Astrocyte (in vitro differentiated cells and primary cell): ENCODE results near the gene PAPSS2.

Source experiments
- CTCF ChIP-seq: IDR thresholded peaks from 2 replicates; pipeline ENCODE4 v1.5.1; 2011; ENCODE audit warnings: low read depth, mild to moderate bottlenecking, inconsistent platforms, low read length, moderate library complexity; ENCODE audit not compliant: insufficient read depth
- EZH2 ChIP-seq: IDR thresholded peaks from 2 replicates; pipeline ENCODE4 v1.6.1; 2012; ENCODE audit warnings: mild to moderate bottlenecking, low read length, inconsistent platforms; ENCODE audit not compliant: insufficient read depth

GRCh38 chr10:87721781-87722180 lies 62.1 kb downstream of the PAPSS2 start:
- TF ChIP-seq CTCF: no peak
- no peak for TF ChIP-seq EZH2
